CD14-positive monocyte (primary cell): Measurements from ENCODE around the gene DYNC1H1. TPM values are rescaled to one million over a fixed set of nuclear protein-coding genes. Genes with fewer than 3 reads are reported as not detected.
A peak's percentile ranks its signal among the peaks of the same experiment; 100 is the strongest.

Source experiments
- DNase-seq, 3 donors: peaks; one replicate each; pipeline ENCODE4 v3.0.0-alpha.2; 2011 to 2022
- H2AFZ ChIP-seq: 2 replicates; pipeline ENCODE4 v1.6.0; 2012; ENCODE audit warnings: mild to moderate bottlenecking, low read depth, low read length, inconsistent platforms; ENCODE audit not compliant: insufficient read depth, poor library complexity, severe bottlenecking
- H3K27ac ChIP-seq, 2 donors: 1 replicate in 1 of 2; 2 replicates in 1 of 2; pipeline ENCODE4 v1.5.1; 2012 to 2013; ENCODE audit warnings: low read length in 2 of 2, control low read depth in 1 of 2, inconsistent platforms in 1 of 2, low read depth in 1 of 2, mild to moderate bottlenecking in 1 of 2
- H3K27me3 ChIP-seq, 2 donors: one replicate each; pipeline versions ENCODE4 v1.6.0 to v1.6.1; 2011 to 2013; ENCODE audit warnings: low read length in 2 of 2; ENCODE audit not compliant: control insufficient read depth in 2 of 2, insufficient read depth in 2 of 2
- H3K36me3 ChIP-seq, 2 donors: replicated peaks in 1 of 2; 1 replicate in 1 of 2; 2 replicates in 1 of 2; pipeline versions ENCODE4 v1.5.1 to v1.6.1; 2012 to 2013; ENCODE audit warnings: low read length in 2 of 2, control low read depth in 1 of 2, inconsistent platforms in 1 of 2, mild to moderate bottlenecking in 1 of 2; ENCODE audit not compliant: insufficient read depth in 2 of 2, control insufficient read depth in 1 of 2
- H3K4me1 ChIP-seq, 2 donors: 1 replicate in 1 of 2; 2 replicates in 1 of 2; pipeline versions ENCODE4 v1.5.1 to v1.6.1; 2012 to 2013; ENCODE audit warnings: low read length in 2 of 2, control low read depth in 1 of 2, inconsistent platforms in 1 of 2, mild to moderate bottlenecking in 1 of 2, moderate library complexity in 1 of 2; ENCODE audit not compliant: insufficient read depth in 2 of 2, control insufficient read depth in 1 of 2
- H3K4me2 ChIP-seq: replicated peaks from 2 replicates; pipeline ENCODE3; 2012; ENCODE audit warnings: low read length, moderate library complexity, mild to moderate bottlenecking; ENCODE audit not compliant: poor library complexity, severe bottlenecking; ENCODE audit errors: extremely low read depth
- H3K4me3 ChIP-seq, 3 experiments: fragments of 200-600 bp in 1 of 3; sonication (generic) in 1 of 3; replicated peaks in 1 of 3; 1 replicate in 2 of 3; 2 replicates in 1 of 3; pipeline ENCODE4 v1.5.1; 2011 to 2013; ENCODE audit warnings: low read length in 3 of 3, mild to moderate bottlenecking in 3 of 3, control low read depth in 2 of 3, low read depth in 2 of 3, inconsistent platforms in 1 of 3, moderate library complexity in 1 of 3
- H3K79me2 ChIP-seq: 2 replicates; pipeline ENCODE4 v1.6.0; 2012; ENCODE audit warnings: mild to moderate bottlenecking, control low read depth, inconsistent platforms, low read length, moderate library complexity; ENCODE audit not compliant: insufficient read depth
- H3K9ac ChIP-seq: 2 replicates; pipeline ENCODE4 v1.6.0; 2017; ENCODE audit warnings: low read length, mild to moderate bottlenecking; ENCODE audit not compliant: insufficient read depth, poor library complexity, severe bottlenecking
- H3K9me3 ChIP-seq, 2 donors: replicated peaks in 1 of 2; 1 replicate in 1 of 2; 2 replicates in 1 of 2; pipeline versions ENCODE4 v1.5.1 to v1.6.1; 2012 to 2013; ENCODE audit warnings: low read length in 2 of 2, control low read depth in 1 of 2; ENCODE audit not compliant: control insufficient read depth in 1 of 2, insufficient read depth in 1 of 2
- H4K20me1 ChIP-seq: 2 replicates; pipeline ENCODE4 v1.6.0; 2012; ENCODE audit warnings: mild to moderate bottlenecking, low read length, control low read depth, moderate library complexity; ENCODE audit not compliant: insufficient read depth
- H3K27ac Mint-ChIP-seq, 7 donors: one replicate each; pipeline ENCODE4 v1.8.0; 2020; ENCODE audit warnings: mild to moderate bottlenecking in 7 of 7, mixed read lengths in 7 of 7, moderate library complexity in 6 of 7, inconsistent platforms in 2 of 7
- H3K27me3 Mint-ChIP-seq, 3 donors: one replicate each; pipeline ENCODE4 v1.8.0; 2021 to 2022; ENCODE audit warnings: low read depth in 3 of 3, mild to moderate bottlenecking in 3 of 3, mixed read lengths in 3 of 3, moderate library complexity in 3 of 3, inconsistent platforms in 1 of 3
- H3K36me3 Mint-ChIP-seq, 2 donors: one replicate each; pipeline ENCODE4 v1.8.0; 2020; ENCODE audit warnings: mixed read lengths in 2 of 2, inconsistent platforms in 1 of 2, mild to moderate bottlenecking in 1 of 2
- H3K4me1 Mint-ChIP-seq: one replicate; pipeline ENCODE4 v1.8.0; 2020; ENCODE audit warnings: mild to moderate bottlenecking, mixed read lengths
- H3K4me3 Mint-ChIP-seq, 2 donors: one replicate each; pipeline ENCODE4 v1.8.0; 2020; ENCODE audit warnings: mild to moderate bottlenecking in 2 of 2, mixed read lengths in 2 of 2, moderate library complexity in 1 of 2
- H3K9me3 Mint-ChIP-seq, 7 donors: one replicate each; pipeline ENCODE4 v1.8.0; 2020 to 2022; ENCODE audit warnings: mixed read lengths in 7 of 7, mild to moderate bottlenecking in 6 of 7, moderate library complexity in 6 of 7, inconsistent platforms in 2 of 7
- CTCF ChIP-seq: fragments of 200-600 bp; IDR thresholded peaks from one replicate; pipeline ENCODE4 v1.8.0; 2022; ENCODE audit warnings: antibody characterized with exemption, mild to moderate bottlenecking
- WGBS: methylation state at CpG from one replicate; pipeline ENCODE4 v1.1.5; 2013; ENCODE audit warnings: missing lambda C conversion rate; ENCODE audit not compliant: insufficient coverage; 5-methylcytosine and 5-hydroxymethylcytosine counted together
- intact Hi-C, 2 donors: fragments of 100-400 bp; cut with micrococcal nuclease; formaldehyde crosslinking; loops; one replicate each; pipeline versions ENCODE4 v1.15.0 to v1.15.1; 2023
- polyA plus RNA-seq, 3 donors: library from polyadenylated mRNA; depleted of rRNA in 1 of 3; unstranded in 2 of 3; stranded (reverse) in 1 of 3; fragments of 300-500 nt in 2 of 3; fragments of >200 nt in 1 of 3; fragmentation: Illumina TruSeq in 2 of 3; gene quantifications; 1 replicate in 2 of 3; 2 replicates in 1 of 3; pipeline ENCODE4 v1.2.3, GENCODE V29; 2012 to 2021

Gene DYNC1H1
- polyA plus RNA-seq, 3 donors: 14.7 to 87.3 (median 23.6) TPM

DNA sequence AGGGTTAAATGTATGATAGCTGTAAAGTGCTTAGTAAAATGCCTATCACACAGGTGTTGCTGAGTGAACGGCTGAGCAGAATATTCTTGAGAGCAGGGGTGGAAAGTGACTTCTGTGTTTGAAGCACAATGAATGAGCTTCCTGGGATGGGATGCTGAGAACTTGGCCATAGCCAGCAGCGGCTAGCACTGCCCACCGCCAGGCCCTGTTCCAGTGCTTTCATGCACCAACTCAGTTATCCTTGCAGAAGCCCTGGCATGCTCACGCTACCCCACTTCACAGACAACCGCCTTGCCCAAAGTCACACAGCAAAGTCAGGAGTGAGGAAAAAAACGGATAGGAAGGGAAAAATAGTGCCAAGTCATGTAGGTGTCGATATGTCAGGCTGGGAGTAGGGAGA lies 10.9 kb downstream of the DYNC1H1 start:
- peak overlapping the region in 1 of 2 donors; percentile 12 for H3K27ac ChIP-seq
- Mint-ChIP-seq H3K27ac (peak overlapping the region in 4 of 7 donors; percentile 0 to 63 (median 24)), H3K27me3 (peaks cover 0 to 2% (median 0%) of the 10 kb centered on the region in 3 donors), H3K9me3 (peaks cover 0 to 4% (median 0%) of the 10 kb centered on the region in 7 donors), H3K4me3 (no peak overlapping the region), H3K36me3 (peaks cover 38 to 56% of the 10 kb centered on the region in 2 donors), H3K4me1 (peaks cover 28% of the 10 kb centered on the region)
- WGBS: 100% methylated on average over 1 of the region's 7 CpGs
- intact Hi-C loops: no loop called here
- peaks cover 35 to 55% of the 10 kb centered on the region in 2 donors for H3K36me3 ChIP-seq
- no peak for DNase-seq
- no peak overlapping the region for H3K4me2 ChIP-seq
- peaks cover 75% of the 10 kb centered on the region for H3K79me2 ChIP-seq
- H4K20me1 ChIP-seq: peaks cover 96% of the 10 kb centered on the region
- no peak overlapping the region for H3K9ac ChIP-seq
- no peak overlapping the region for H2AFZ ChIP-seq
- H3K4me3 ChIP-seq: no peak overlapping the region
- H3K9me3 ChIP-seq: no peaks in the 10 kb centered on the region
- no peak for TF ChIP-seq CTCF
- H3K4me1 ChIP-seq: peaks cover 22 to 28% of the 10 kb centered on the region in 2 donors
- H3K27me3 ChIP-seq: no peaks in the 10 kb centered on the region

DNA sequence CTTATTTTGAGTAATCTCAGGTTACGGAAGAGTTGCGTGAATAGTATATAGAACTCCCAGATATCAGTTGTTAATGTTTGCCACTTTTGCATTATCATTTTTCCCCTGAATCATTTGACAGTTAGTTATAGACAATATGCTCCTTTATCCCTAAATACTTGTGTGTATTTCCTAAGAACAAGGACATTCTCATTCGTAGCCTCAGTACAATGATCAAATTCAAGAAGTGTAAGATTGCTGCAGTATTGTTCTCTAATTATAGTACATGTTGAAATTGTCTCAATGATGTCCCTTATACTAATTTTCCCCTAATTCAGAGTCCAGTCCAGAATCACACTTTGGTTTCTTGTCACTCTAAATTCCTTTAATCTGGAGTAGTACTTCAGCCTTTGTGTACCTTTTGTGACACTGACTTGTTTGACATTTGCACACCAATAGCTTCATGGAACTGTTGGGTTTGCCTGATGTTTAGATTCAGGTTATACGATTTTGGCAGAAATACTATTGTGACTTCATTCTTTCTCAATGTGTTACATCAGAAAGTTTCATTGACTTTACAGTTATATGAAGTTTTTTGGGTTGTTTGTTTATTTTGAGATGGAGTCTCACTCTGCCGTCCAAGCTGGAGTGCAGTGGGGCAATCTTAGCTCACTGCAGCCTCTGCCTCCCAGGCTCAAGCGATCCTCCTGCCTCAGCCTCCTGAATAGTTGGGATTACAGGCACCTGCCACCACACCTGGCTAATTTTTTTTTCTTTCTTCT lies 13.1 kb downstream of the DYNC1H1 start:
- Mint-ChIP-seq H3K36me3 (peaks cover 49 to 69% of the 10 kb centered on the region in 2 donors), H3K4me3 (no peak overlapping the region), H3K27ac (peak overlapping the region in 1 of 7 donors; percentile 36), H3K9me3 (peaks cover 0 to 4% (median 0%) of the 10 kb centered on the region in 7 donors), H3K4me1 (peaks cover 16% of the 10 kb centered on the region), H3K27me3 (peaks cover 0 to 2% (median 0%) of the 10 kb centered on the region in 3 donors)
- Histone ChIP-seq H3K4me2 (no peak overlapping the region), H3K4me1 (peaks cover 14 to 19% of the 10 kb centered on the region in 2 donors), H3K9me3 (no peaks in the 10 kb centered on the region), H3K4me3 (no peak overlapping the region), H3K9ac (no peak overlapping the region), H3K36me3 (peaks cover 51 to 75% of the 10 kb centered on the region in 2 donors), H3K27me3 (no peaks in the 10 kb centered on the region), H2AFZ (no peak overlapping the region), H4K20me1 (peaks cover 89% of the 10 kb centered on the region), H3K27ac (no peak overlapping the region), H3K79me2 (peaks cover 54% of the 10 kb centered on the region)
- intact Hi-C loops: no loop called here
- WGBS: 100% methylated on average over 2 of the region's 6 CpGs
- DNase-seq: no peak
- no peak for TF ChIP-seq CTCF
